Lower leg skin (tissue), 4 donors: Measurements from ENCODE around the gene F10. TPM values are rescaled to one million over a fixed set of nuclear protein-coding genes. Genes with fewer than 3 reads are reported as not detected.

ENCODE experiments used
- DNase-seq, 2 donors: peaks; one replicate each; pipeline ENCODE4 v3.0.0-alpha.2; 2019; ENCODE audit warnings: low spot score in 2 of 2
- H3K4me3 ChIP-seq: fragments of 200-600 bp; sonication (generic); 2 replicates; pipeline ENCODE4 v1.5.1; 2017; ENCODE audit warnings: mild to moderate bottlenecking, low read depth; ENCODE audit not compliant: poor library complexity, severe bottlenecking
- CTCF ChIP-seq, 3 donors: fragments of 450-650 bp; IDR thresholded peaks; one replicate each; pipeline ENCODE4 v1.5.1; 2016; ENCODE audit warnings: antibody characterized with exemption in 3 of 3, mild to moderate bottlenecking in 3 of 3, moderate library complexity in 2 of 3
- POLR2A ChIP-seq, 2 donors: fragments of 450-650 bp; IDR thresholded peaks; one replicate each; pipeline ENCODE4 v1.6.1; 2016 to 2017; ENCODE audit warnings: antibody characterized with exemption in 2 of 2, mild to moderate bottlenecking in 1 of 2, moderate library complexity in 1 of 2
- WGBS, 2 donors: methylation state at CpG; one replicate each; pipeline ENCODE4 v1.1.5; 2018; 5-methylcytosine and 5-hydroxymethylcytosine counted together
- intact Hi-C: fragments of 100-400 bp; cut with DNase I; formaldehyde crosslinking; loops from one replicate; pipeline ENCODE4 v1.15.0; 2023; ENCODE audit warnings: low total_unique reads
- total RNA-seq, 4 donors: library from RNA; depleted of rRNA; stranded (reverse); fragments of >200 nt; gene quantifications; one replicate each; pipeline ENCODE4 v1.1.0, GENCODE V29; 2016

F10 gene
- total RNA-seq, 4 donors from 2014 or later: 6.5 to 31.0 (median 9.3) TPM

GRCh38 chr13:113196970-113197737 lies 74.6 kb downstream of the F10 start:
- 86 to 90% methylated on average over 9 of the region's 9 CpGs for WGBS, 2 donors
- no peak for TF ChIP-seq CTCF (IDR thresholded peaks at IDR 0.05)
- TF ChIP-seq POLR2A (IDR thresholded peaks at IDR 0.05): no peak
- H3K4me3 ChIP-seq: no peak overlapping the region
- no peak for DNase-seq
- intact Hi-C loops: no loop called here

Other genes with a start within 250 kb of the F10 start
- 10 to 100 TPM; 46.5 to 89.7 (median 55.0) TPM for gene MCF2L, start 153.6 kb upstream of the F10 start, total RNA-seq
- gene F7, start 17.0 kb upstream of the F10 start, total RNA-seq: under 1 TPM in 1 of 4 donors, not detected in 3; 0.13 TPM
- gene PROZ, start 35.8 kb downstream of the F10 start, total RNA-seq: not detected
- gene PCID2, start 85.9 kb downstream of the F10 start, total RNA-seq: 10 to 100 TPM; 28.0 to 44.2 (median 40.3) TPM
- gene CUL4A, start 86.8 kb downstream of the F10 start, total RNA-seq: 100 to 1,000 TPM in 3 of 4 donors, 10 to 100 TPM in 1; 80.7 to 146 (median 105) TPM
- 100 to 1,000 TPM; 198 to 240 (median 209) TPM for gene LAMP1, start 174.4 kb downstream of the F10 start, total RNA-seq
- 10 to 100 TPM; 23.8 to 38.1 (median 30.3) TPM for gene GRTP1, start 241.3 kb downstream of the F10 start, total RNA-seq